ENCODE data around the gene GATA2. TPM values are rescaled to one million over a fixed set of nuclear protein-coding genes. Genes with fewer than 3 reads are reported as not detected.

Gene GATA2
- total RNA-seq, 1 experiment from 2014 or later = 12.5 TPM

- ChIA-PET CTCF (no interaction called here), POLR2A (no interaction called here)
- peaks cover 8% of the 10 kb centered on the region for H3K4me1 ChIP-seq
- intact Hi-C loops (cut with micrococcal nuclease; ENCODE audit: unreplicated experiment) = no loop called here
- Mint-ChIP-seq H3K36me3 (ENCODE audit: insufficient read depth, unreplicated experiment) (peaks cover 17% of the 10 kb centered on the region), H3K4me3 (ENCODE audit: unreplicated experiment) (no peak overlapping the region), H3K27ac (ENCODE audit: unreplicated experiment) (no peak overlapping the region), H3K9me3 (ENCODE audit: unreplicated experiment) (no peaks in the 10 kb centered on the region), H3K4me1 (ENCODE audit: low read depth, unreplicated experiment) (peaks cover 6% of the 10 kb centered on the region), H3K27me3 (ENCODE audit: insufficient read depth, unreplicated experiment) (no peaks in the 10 kb centered on the region)
- BruUV-seq (replicated peaks) = no TSS peak
- no peak overlapping the region for H3K4me3 ChIP-seq (ENCODE audit: low read depth, low read length)
- no peak for DNase-seq
- no peaks in the 10 kb centered on the region for H3K9me3 ChIP-seq
- no peaks in the 10 kb centered on the region for H3K27me3 ChIP-seq (replicated peaks; ENCODE audit: control insufficient read depth, insufficient read depth, low read length)
- no peaks in the 10 kb centered on the region for H3K36me3 ChIP-seq (ENCODE audit: control insufficient read depth, insufficient read depth, low read length)
- no peak for TF ChIP-seq CTCF (IDR thresholded peaks at IDR 0.05; ENCODE audit: insufficient read depth in 1 of 2, low read depth in 1 of 2, low read length in 1 of 2, severe bottlenecking in 1 of 2, unreplicated experiment in 1 of 2)
These were observed 2.4 kb downstream of the GATA2 start for GRCh38 chr3:128490650-128490914.

DNA sequence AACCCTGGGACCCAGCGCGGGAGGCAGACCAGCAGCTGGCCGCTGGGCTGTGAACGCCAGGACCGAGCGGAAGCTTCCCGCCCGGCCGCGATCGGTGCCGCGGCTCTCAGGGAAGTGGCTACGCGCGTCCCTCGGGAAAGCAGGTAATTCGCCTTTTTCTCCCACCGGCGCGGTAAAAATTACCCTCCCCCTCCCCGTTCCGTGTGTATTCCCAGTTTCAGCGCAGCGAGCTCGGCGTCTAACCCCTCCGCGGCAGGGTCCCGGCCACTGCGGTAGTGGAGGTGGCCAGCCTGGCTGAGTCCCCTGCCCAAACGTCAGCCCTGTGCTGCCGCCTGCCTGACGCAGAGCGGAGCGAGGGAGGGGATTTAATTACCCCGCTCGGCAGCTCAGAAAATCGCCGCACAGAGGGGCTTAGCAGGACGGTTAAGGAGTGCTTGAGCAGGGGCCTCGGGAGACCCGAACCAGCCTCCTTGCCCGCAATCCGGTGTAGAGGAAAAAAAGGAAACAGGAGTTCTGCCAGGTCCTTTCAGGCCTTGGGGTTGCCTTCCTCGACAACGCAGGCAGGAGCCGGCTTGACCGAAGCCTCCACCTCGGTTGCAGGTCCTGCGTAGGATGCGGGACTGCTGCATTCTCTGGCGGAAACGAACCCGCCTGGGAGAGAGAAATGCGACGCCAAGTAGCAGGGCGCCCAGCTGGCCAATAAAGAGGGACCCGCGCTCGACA lies 2.9 kb downstream of the GATA2 start:
- Histone ChIP-seq H3K9me3 (no peaks in the 10 kb centered on the region), H3K36me3 (ENCODE audit: control insufficient read depth, insufficient read depth, low read length) (no peaks in the 10 kb centered on the region), H3K4me3 (ENCODE audit: low read depth, low read length) (peak overlapping the region; percentile 71), H3K27me3 (replicated peaks; ENCODE audit: control insufficient read depth, insufficient read depth, low read length) (no peaks in the 10 kb centered on the region), H3K4me1 (peaks cover 8% of the 10 kb centered on the region)
- BruUV-seq (replicated peaks) = TSS peak; percentile 49
- POLR2A ChIA-PET = interaction anchor here (0.7 to 1.5 kb wide), 3 partner anchors 16 to 190 kb away, joined by 3 to 5 read pairs (median 3); no protein-coding TSS in a partner anchor
- peaks cover 17% of the 10 kb centered on the region for H3K36me3 Mint-ChIP-seq (ENCODE audit: insufficient read depth, unreplicated experiment)
- no peaks in the 10 kb centered on the region for H3K9me3 Mint-ChIP-seq (ENCODE audit: unreplicated experiment)
- H3K4me1 Mint-ChIP-seq (ENCODE audit: low read depth, unreplicated experiment) = peaks cover 6% of the 10 kb centered on the region
- peak overlapping the region; percentile 93 for H3K4me3 Mint-ChIP-seq (ENCODE audit: unreplicated experiment)
- no peak overlapping the region for H3K27ac Mint-ChIP-seq (ENCODE audit: unreplicated experiment)
- CTCF ChIA-PET = interaction anchor here (0.6 to 1.3 kb wide), 7 partner anchors 7 to 183 kb away, joined by 3 to 4 read pairs (median 3); no protein-coding TSS in a partner anchor
- intact Hi-C loops (cut with micrococcal nuclease; ENCODE audit: unreplicated experiment) = loop anchor here (2.0 kb wide), 1 partner anchor 63 kb away; no protein-coding TSS in a partner anchor
- TF ChIP-seq CTCF (IDR thresholded peaks at IDR 0.05; ENCODE audit: insufficient read depth in 1 of 2, low read depth in 1 of 2, low read length in 1 of 2, severe bottlenecking in 1 of 2, unreplicated experiment in 1 of 2) = peak in 1 of 2 experiments; percentile 20
- peak; percentile 34 to 48 for DNase-seq
- H3K27me3 Mint-ChIP-seq (ENCODE audit: insufficient read depth, unreplicated experiment) = no peaks in the 10 kb centered on the region

DNA sequence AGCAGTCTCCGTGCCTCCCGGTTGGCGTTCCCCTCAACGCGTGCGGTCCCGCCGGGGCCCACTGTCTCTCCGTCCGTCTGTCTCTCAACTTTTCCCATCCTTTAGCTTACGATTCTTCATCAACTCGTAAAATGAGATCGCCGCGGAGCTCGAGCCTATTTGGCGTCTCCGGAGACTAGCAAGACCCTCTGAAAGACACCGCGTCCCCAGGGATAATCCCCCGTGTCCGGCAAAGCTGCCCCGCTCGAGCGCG lies 3.4 kb downstream of the GATA2 start:
- no peak for DNase-seq
- no peaks in the 10 kb centered on the region for H3K9me3 Mint-ChIP-seq (ENCODE audit: unreplicated experiment)
- no peaks in the 10 kb centered on the region for H3K27me3 Mint-ChIP-seq (ENCODE audit: insufficient read depth, unreplicated experiment)
- no peak overlapping the region for H3K27ac Mint-ChIP-seq (ENCODE audit: unreplicated experiment)
- POLR2A ChIA-PET = interaction anchor here (0.7 to 1.5 kb wide), 3 partner anchors 16 to 191 kb away, joined by 3 to 5 read pairs (median 3); no protein-coding TSS in a partner anchor
- peak overlapping the region; percentile 93 for H3K4me3 Mint-ChIP-seq (ENCODE audit: unreplicated experiment)
- Histone ChIP-seq H3K36me3 (ENCODE audit: control insufficient read depth, insufficient read depth, low read length) (no peaks in the 10 kb centered on the region), H3K27me3 (replicated peaks; ENCODE audit: control insufficient read depth, insufficient read depth, low read length) (no peaks in the 10 kb centered on the region), H3K4me3 (ENCODE audit: low read depth, low read length) (peak overlapping the region; percentile 71), H3K9me3 (no peaks in the 10 kb centered on the region), H3K4me1 (peaks cover 8% of the 10 kb centered on the region)
- H3K4me1 Mint-ChIP-seq (ENCODE audit: low read depth, unreplicated experiment) = peaks cover 6% of the 10 kb centered on the region
- intact Hi-C loops (cut with micrococcal nuclease; ENCODE audit: unreplicated experiment) = loop anchor here (2.0 kb wide), 1 partner anchor 63 kb away; no protein-coding TSS in a partner anchor
- CTCF ChIA-PET = interaction anchor here (0.6 to 1.3 kb wide), 7 partner anchors 8 to 183 kb away, joined by 3 to 4 read pairs (median 3); no protein-coding TSS in a partner anchor
- BruUV-seq (replicated peaks) = no TSS peak
- no peak for TF ChIP-seq CTCF (IDR thresholded peaks at IDR 0.05; ENCODE audit: insufficient read depth in 1 of 2, low read depth in 1 of 2, low read length in 1 of 2, severe bottlenecking in 1 of 2, unreplicated experiment in 1 of 2)
- peaks cover 16% of the 10 kb centered on the region for H3K36me3 Mint-ChIP-seq (ENCODE audit: insufficient read depth, unreplicated experiment)

Data from Caco-2 (cell line).